K562 (cell line): ENCODE results near the gene BANP. TPM values are rescaled to one million over a fixed set of nuclear protein-coding genes. Genes with fewer than 3 reads are reported as not detected.

ENCODE experiments used
- ATAC-seq: fragments of 200-7000 bp; cut with Tn5 transposase; 3 replicates; pipeline ENCODE4 v1.9.1; 2020; ENCODE audit warnings: moderate library complexity
- BruUV-seq: library from RNA; stranded (reverse); fragments of 400-500 nt; replicated peaks from 2 replicates; lab custom pipeline; 2021; lab: Mats Ljungman, UMichigan
- CTCF ChIA-PET: fragments of 300-600 bp; formaldehyde crosslinking; extraction: SDS; loops from one replicate; lab custom pipeline; 2021; ENCODE audit warnings: low intra/inter-chr PET ratio; lab: Yijun Ruan, JAX
- POLR2A ChIA-PET: fragments of 300-600, 350-650 bp; sonication (Branson Sonifier 250); formaldehyde crosslinking; extraction: SDS; loops from one replicate; lab custom pipeline; 2021; ENCODE audit warnings: antibody characterized with exemption, inconsistent platforms; lab: Yijun Ruan, JAX
- DNase-seq, 4 experiments: peaks; one replicate each; pipeline versions ENCODE4 v3.0.0 to v3.0.0-alpha.2; 2011 to 2018; ENCODE audit warnings: low spot score in 3 of 4, mixed read lengths in 3 of 4; ENCODE audit errors: extremely low read depth in 1 of 4
- FAIRE-seq: peaks from 2 replicates; lab custom pipeline; 2011; peaks lifted over from hg19 to GRCh38; lab: Jason Lieb, UNC
- H2AFZ ChIP-seq: 2 replicates; pipeline ENCODE4 v1.6.0; 2011; ENCODE audit warnings: low read depth, low read length, control low read depth, inconsistent platforms
- H3K27ac ChIP-seq: fragments of 200-600 bp; 3 replicates; pipeline ENCODE4 v1.8.0; 2011; ENCODE audit warnings: low read depth, mild to moderate bottlenecking, control low read depth, inconsistent platforms, low read length, moderate library complexity, mixed read lengths; ENCODE audit errors: extremely low read depth
- H3K27me3 ChIP-seq, 2 experiments: fragments of 300-600 bp in 1 of 2; 2 replicates in 1 of 2; 3 replicates in 1 of 2; pipeline versions ENCODE4 v1.6.0 to v1.8.0; 2011; ENCODE audit warnings: inconsistent platforms in 2 of 2, low read length in 2 of 2, mild to moderate bottlenecking in 1 of 2, mixed read lengths in 1 of 2, moderate library complexity in 1 of 2; ENCODE audit not compliant: control insufficient read depth in 2 of 2, insufficient read depth in 2 of 2
- H3K36me3 ChIP-seq: fragments of 300-600 bp; 3 replicates; pipeline ENCODE4 v1.8.0; 2011; ENCODE audit warnings: mild to moderate bottlenecking, low read length, inconsistent platforms; ENCODE audit not compliant: control insufficient read depth, insufficient read depth
- H3K4me1 ChIP-seq, 2 experiments: fragments of 200-600 bp in 1 of 2; replicated peaks in 1 of 2; 2 replicates in 1 of 2; 3 replicates in 1 of 2; pipeline versions ENCODE4 v1.5.1 to v1.8.0; 2011; ENCODE audit warnings: inconsistent platforms in 2 of 2, low read length in 2 of 2, mild to moderate bottlenecking in 1 of 2, mixed read lengths in 1 of 2, moderate library complexity in 1 of 2; ENCODE audit not compliant: control insufficient read depth in 2 of 2, insufficient read depth in 2 of 2
- H3K4me2 ChIP-seq: 2 replicates; pipeline ENCODE4 v1.6.1; 2011; ENCODE audit warnings: low read length, control low read depth, inconsistent platforms, mixed read lengths; ENCODE audit not compliant: insufficient read depth
- H3K4me3 ChIP-seq: fragments of 200-600 bp; sonication (generic), shearing (Covaris generic); 2 replicates; pipeline ENCODE4 v1.5.1; 2016; ENCODE audit warnings: control low read depth, inconsistent platforms
- H3K79me2 ChIP-seq: fragments of 200-600 bp; 3 replicates; pipeline ENCODE4 v1.8.0; 2011; ENCODE audit warnings: low read length, inconsistent platforms; ENCODE audit not compliant: control insufficient read depth, insufficient read depth
- H3K9ac ChIP-seq, 2 experiments: 2 replicates each; pipeline versions ENCODE4 v1.6.0 to v1.6.1; 2011; ENCODE audit warnings: low read depth in 2 of 2, low read length in 2 of 2, control low read depth in 1 of 2, inconsistent platforms in 1 of 2, mild to moderate bottlenecking in 1 of 2, mixed read lengths in 1 of 2; ENCODE audit not compliant: insufficient read depth in 1 of 2
- H3K9me1 ChIP-seq: one replicate; pipeline ENCODE4 v1.6.0; 2011; ENCODE audit warnings: inconsistent platforms, mild to moderate bottlenecking, low read length, moderate library complexity; ENCODE audit not compliant: control insufficient read depth, insufficient read depth
- H3K9me3 ChIP-seq: replicated peaks from 2 replicates; pipeline ENCODE4 v1.5.1; 2011; ENCODE audit warnings: low read depth, low read length, inconsistent platforms; ENCODE audit not compliant: control insufficient read depth, insufficient read depth
- H4K20me1 ChIP-seq: replicated peaks from 2 replicates; pipeline ENCODE4 v1.6.1; 2011; ENCODE audit warnings: low read length, inconsistent platforms, mixed read lengths; ENCODE audit not compliant: control insufficient read depth, insufficient read depth
- BDP1 ChIP-seq: IDR thresholded peaks from 3 replicates; pipeline ENCODE4 v1.6.1; 2011; ENCODE audit not compliant: insufficient read length, insufficient read depth
- E2F1 ChIP-seq: sonication (generic); formaldehyde crosslinking; IDR thresholded peaks from 2 replicates; pipeline ENCODE4 v1.8.1; 2023; ENCODE audit warnings: mild to moderate bottlenecking, missing genetic modification reagents, moderate library complexity
- ELF2 ChIP-seq: fragments of 250-450 bp; sonication (Bioruptor Pico); IDR thresholded peaks from 2 replicates; pipeline ENCODE4 v1.5.0; 2021; ENCODE audit warnings: mild to moderate bottlenecking
- ESRRB ChIP-seq: fragments of 250-450 bp; sonication (Bioruptor Pico); IDR thresholded peaks from 2 replicates; pipeline ENCODE4 v1.5.0; 2020; ENCODE audit warnings: mild to moderate bottlenecking, moderate library complexity, borderline replicate concordance
- GATA2 ChIP-seq: sonication (generic); formaldehyde crosslinking; IDR thresholded peaks from 2 replicates; pipeline ENCODE4 v1.4.0; 2020; ENCODE audit warnings: mild to moderate bottlenecking, missing genetic modification reagents
- LEF1 ChIP-seq: fragments of 450-650 bp; IDR thresholded peaks from 2 replicates; pipeline ENCODE4 v1.6.1; 2016; ENCODE audit warnings: mild to moderate bottlenecking
- NCOA1 ChIP-seq: fragments of 450-650 bp; IDR thresholded peaks from 2 replicates; pipeline ENCODE4 v1.6.1; 2016; ENCODE audit warnings: low read depth
- NCOR1 ChIP-seq: fragments of 450-650 bp; IDR thresholded peaks from 2 replicates; pipeline ENCODE4 v1.6.1; 2016; ENCODE audit warnings: mild to moderate bottlenecking, moderate library complexity
- NEUROD1 ChIP-seq: fragments of 150-350 bp; IDR thresholded peaks from 2 replicates; pipeline ENCODE4 v1.6.1; 2014; ENCODE audit warnings: borderline replicate concordance, low read length, low read depth; ENCODE audit not compliant: partially characterized antibody
- NR2F6 ChIP-seq: fragments of 450-650 bp; formaldehyde crosslinking; IDR thresholded peaks from 2 replicates; pipeline ENCODE4 v1.4.0; 2020; ENCODE audit warnings: mild to moderate bottlenecking
- POLR2B ChIP-seq: fragments of 450-650 bp; IDR thresholded peaks from 2 replicates; pipeline ENCODE4 v1.6.1; 2018; ENCODE audit warnings: low read depth; ENCODE audit not compliant: partially characterized antibody
- SP2 ChIP-seq: IDR thresholded peaks from 2 replicates; pipeline ENCODE4 v1.6.1; 2011; ENCODE audit warnings: mild to moderate bottlenecking, low read depth, low read length, moderate library complexity; ENCODE audit not compliant: poor library complexity, severe bottlenecking; ENCODE audit errors: extremely low read depth
- TEAD4 ChIP-seq, 2 experiments: sonication (generic) in 1 of 2; formaldehyde crosslinking in 1 of 2; IDR thresholded peaks; 2 replicates each; pipeline versions ENCODE4 v1.6.1 to v1.8.0; 2012 to 2022; ENCODE audit warnings: borderline replicate concordance in 1 of 2, inconsistent platforms in 1 of 2, low read length in 1 of 2, mild to moderate bottlenecking in 1 of 2, missing genetic modification reagents in 1 of 2
- YBX1 ChIP-seq: fragments of 450-650 bp; IDR thresholded peaks from 2 replicates; pipeline ENCODE4 v1.7.1; 2016; ENCODE audit warnings: mild to moderate bottlenecking
- ZNF217 ChIP-seq: sonication (generic); formaldehyde crosslinking; IDR thresholded peaks from 2 replicates; pipeline ENCODE4 v1.8.0; 2022; ENCODE audit warnings: mild to moderate bottlenecking, missing genetic modification reagents
- WGBS: fragments of 100-300 bp; shearing (Covaris generic); methylation state at CpG from one replicate; pipeline ENCODE4 v1.1.6; 2016; ENCODE audit warnings: low coverage, mixed read lengths; ENCODE audit not compliant: insufficient coverage; ENCODE audit errors: missing lambda C conversion rate; 5-methylcytosine and 5-hydroxymethylcytosine counted together
- in situ Hi-C: fragments of 300-500 bp; cut with MboI; formaldehyde crosslinking; loops from 4 replicates; pipeline ENCODE4 v1.15.0; 2018; ENCODE audit warnings: inconsistent platforms, mixed read lengths
- intact Hi-C: fragments of 100-400 bp; cut with micrococcal nuclease; formaldehyde crosslinking; loops from 2 replicates; pipeline ENCODE4 v1.14.2; 2022
- polyA plus RNA-seq, 8 experiments: library from polyadenylated mRNA; depleted of rRNA in 4 of 8; stranded (reverse) in 5 of 8; unstranded in 3 of 8; fragments of >200 nt; fragmentation: Nextera tagmentation in 2 of 8; fragmentation: Illumina TruSeq in 1 of 8; extraction: Ambion mirVana in 2 of 8; extraction: Trizol in 1 of 8; gene quantifications; 2 replicates each; pipeline versions ENCODE4 v1.2.1 to v1.2.3, GENCODE V29; 2011 to 2014; ENCODE audit warnings: inconsistent platforms in 1 of 8, missing spikeins in 1 of 8
- total RNA-seq, 7 experiments: library from RNA; depleted of rRNA in 6 of 7; stranded (reverse); fragments of >200 nt in 6 of 7; fragmentation: Illumina TruSeq in 2 of 7; extraction: Trizol in 2 of 7; gene quantifications; 2 replicates each; pipeline versions ENCODE4 v1.2.1 to v1.2.3, GENCODE V29; 2011 to 2021; ENCODE audit warnings: low replicate concordance in 1 of 7
- TF ChIP-seq, protein P1 (sequence below), 2 experiments: IDR thresholded peaks in 1 of 2; conservative IDR thresholded peaks in 1 of 2; 2 replicates each; pipeline ENCODE4 v1.6.1; 2016; ENCODE audit warnings: low read depth in 2 of 2, mild to moderate bottlenecking in 1 of 2, missing compliant biosample characterization in 1 of 2, missing genetic modification characterization in 1 of 2, moderate library complexity in 1 of 2
- TF ChIP-seq, protein P2 (sequence below): sonication (generic); formaldehyde crosslinking; IDR thresholded peaks from 2 replicates; pipeline ENCODE4 v1.8.1; 2022; ENCODE audit warnings: missing genetic modification reagents

The BANP gene
- total and polyA plus RNA-seq, 9 of the 15 experiments (the other 6 are each of a cell fraction or from before 2014, with no cell fraction given): 4.6 to 22.1 (median 15.6) TPM

GRCh38 chr16:88069397-88070168 is 118.3 kb downstream of the BANP start:
- H3K79me2 ChIP-seq: no peaks in the 10 kb centered on the region
- no peak overlapping the region for H3K4me3 ChIP-seq
- no peak overlapping the region for H3K27ac ChIP-seq
- TF ChIP-seq NR2F6 (CRISPR knock-in tag) (no peak), POLR2B (no peak), TEAD4 (IDR thresholded peaks at IDR 0.05; ENCODE audit: low read length) (no peak), TEAD4 (CRISPR knock-in tag; IDR thresholded peaks at IDR 0.05; ENCODE audit: borderline replicate concordance) (no peak), NCOA1 (no peak), ELF2 (CRISPR knock-in tag) (no peak), E2F1 (no peak), SP2 (no peak), ESRRB (CRISPR knock-in tag) (no peak), BDP1 (no peak), LEF1 (no peak), NCOR1 (no peak), GATA2 (no peak), ZNF217 (CRISPR knock-in tag) (no peak), YBX1 (no peak), NEUROD1 (no peak)
- TF ChIP-seq, protein P1, sequence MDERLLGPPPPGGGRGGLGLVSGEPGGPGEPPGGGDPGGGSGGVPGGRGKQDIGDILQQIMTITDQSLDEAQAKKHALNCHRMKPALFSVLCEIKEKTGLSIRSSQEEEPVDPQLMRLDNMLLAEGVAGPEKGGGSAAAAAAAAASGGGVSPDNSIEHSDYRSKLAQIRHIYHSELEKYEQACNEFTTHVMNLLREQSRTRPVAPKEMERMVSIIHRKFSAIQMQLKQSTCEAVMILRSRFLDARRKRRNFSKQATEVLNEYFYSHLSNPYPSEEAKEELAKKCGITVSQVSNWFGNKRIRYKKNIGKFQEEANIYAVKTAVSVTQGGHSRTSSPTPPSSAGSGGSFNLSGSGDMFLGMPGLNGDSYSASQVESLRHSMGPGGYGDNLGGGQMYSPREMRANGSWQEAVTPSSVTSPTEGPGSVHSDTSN (CRISPR knock-in tag; IDR thresholded peaks at IDR 0.05; ENCODE audit: low read depth): no peak
- TF ChIP-seq, protein P1 (tag; conservative IDR thresholded peaks at IDR 0.05; ENCODE audit: low read depth): no peak
- TF ChIP-seq, protein P2, sequence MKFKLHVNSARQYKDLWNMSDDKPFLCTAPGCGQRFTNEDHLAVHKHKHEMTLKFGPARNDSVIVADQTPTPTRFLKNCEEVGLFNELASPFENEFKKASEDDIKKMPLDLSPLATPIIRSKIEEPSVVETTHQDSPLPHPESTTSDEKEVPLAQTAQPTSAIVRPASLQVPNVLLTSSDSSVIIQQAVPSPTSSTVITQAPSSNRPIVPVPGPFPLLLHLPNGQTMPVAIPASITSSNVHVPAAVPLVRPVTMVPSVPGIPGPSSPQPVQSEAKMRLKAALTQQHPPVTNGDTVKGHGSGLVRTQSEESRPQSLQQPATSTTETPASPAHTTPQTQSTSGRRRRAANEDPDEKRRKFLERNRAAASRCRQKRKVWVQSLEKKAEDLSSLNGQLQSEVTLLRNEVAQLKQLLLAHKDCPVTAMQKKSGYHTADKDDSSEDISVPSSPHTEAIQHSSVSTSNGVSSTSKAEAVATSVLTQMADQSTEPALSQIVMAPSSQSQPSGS: no peak
- FAIRE-seq (no peak), ATAC-seq (no peak), DNase-seq (no peak)
- peaks cover 8% of the 10 kb centered on the region; the same call in 1 of the 3 replicates for H3K36me3 ChIP-seq
- H3K27me3 ChIP-seq: no peaks in the 10 kb centered on the region
- H3K9me1 ChIP-seq: peaks cover 6% of the 10 kb centered on the region
- ChIA-PET CTCF (no interaction called here), POLR2A (no interaction called here)
- peaks cover 0 to 8% of the 10 kb centered on the region in 2 experiments; a peak in 2 of 5 replicates for H3K4me1 ChIP-seq
- H3K4me2 ChIP-seq: no peak overlapping the region
- H3K9ac ChIP-seq: no peak overlapping the region
- in situ Hi-C loops: no loop called here
- intact Hi-C loops: no loop called here
- no peaks in the 10 kb centered on the region for H3K9me3 ChIP-seq
- 80% methylated on average over 23 of the region's 25 CpGs for WGBS
- H2AFZ ChIP-seq: no peak overlapping the region
- H4K20me1 ChIP-seq: no peaks in the 10 kb centered on the region
- BruUV-seq: no TSS peak
